ENCODE data around the gene CARMIL1.

CARMIL1 gene

GRCh38 chr6:25463441-25463840 lies 184.3 kb downstream of the CARMIL1 start:
- Histone ChIP-seq H3K27ac (ENCODE audit: low read length) (no peak overlapping the region), H3K9me3 (ENCODE audit: control insufficient read depth in 1 of 2, low read length in 2 of 2) (no peaks in the 10 kb centered on the region), H3K36me3 (ENCODE audit: control insufficient read depth in 1 of 2, insufficient read depth in 2 of 2, low read length in 2 of 2) (no peaks in the 10 kb centered on the region), H3K27me3 (ENCODE audit: low read depth, low read length) (no peaks in the 10 kb centered on the region), H3K4me3 (ENCODE audit: low read depth in 1 of 2, low read length in 2 of 2) (no peak overlapping the region), H3K4me1 (ENCODE audit: control insufficient read depth in 1 of 2, insufficient read depth in 2 of 2, low read length in 2 of 2) (no peaks in the 10 kb centered on the region)

GRCh38 chr6:25464225-25464624 lies 185.1 kb downstream of the CARMIL1 start:
- H3K27ac ChIP-seq (ENCODE audit: low read length), result no peak overlapping the region
- no peaks in the 10 kb centered on the region for H3K36me3 ChIP-seq (ENCODE audit: control insufficient read depth in 1 of 2, insufficient read depth in 2 of 2, low read length in 2 of 2)
- no peaks in the 10 kb centered on the region for H3K9me3 ChIP-seq (ENCODE audit: control insufficient read depth in 1 of 2, low read length in 2 of 2)
- no peak overlapping the region for H3K4me3 ChIP-seq (ENCODE audit: low read depth in 1 of 2, low read length in 2 of 2)
- H3K4me1 ChIP-seq (ENCODE audit: control insufficient read depth in 1 of 2, insufficient read depth in 2 of 2, low read length in 2 of 2), result no peaks in the 10 kb centered on the region
- no peaks in the 10 kb centered on the region for H3K27me3 ChIP-seq (ENCODE audit: low read depth, low read length)

- H3K4me1 ChIP-seq (ENCODE audit: control insufficient read depth in 1 of 2, insufficient read depth in 2 of 2, low read length in 2 of 2), result no peaks in the 10 kb centered on the region
- H3K27ac ChIP-seq (ENCODE audit: low read length), result no peak overlapping the region
- H3K27me3 ChIP-seq (ENCODE audit: low read depth, low read length), result no peaks in the 10 kb centered on the region
Observed at GRCh38 chr6:25465941-25466340, 186.8 kb downstream of the CARMIL1 start.

GRCh38 chr6:25468881-25469280 lies 189.7 kb downstream of the CARMIL1 start:
- Histone ChIP-seq H3K4me3 (ENCODE audit: low read depth in 1 of 2, low read length in 2 of 2) (no peak overlapping the region), H3K27me3 (ENCODE audit: low read depth, low read length) (no peaks in the 10 kb centered on the region), H3K9me3 (ENCODE audit: control insufficient read depth in 1 of 2, low read length in 2 of 2) (no peaks in the 10 kb centered on the region), H3K4me1 (ENCODE audit: control insufficient read depth in 1 of 2, insufficient read depth in 2 of 2, low read length in 2 of 2) (no peaks in the 10 kb centered on the region), H3K27ac (ENCODE audit: low read length) (no peak overlapping the region), H3K36me3 (ENCODE audit: control insufficient read depth in 1 of 2, insufficient read depth in 2 of 2, low read length in 2 of 2) (no peaks in the 10 kb centered on the region)

More at GRCh38 chr6:25465941-25466340, 186.8 kb downstream of the CARMIL1 start:
- Histone ChIP-seq H3K9me3 (ENCODE audit: control insufficient read depth in 1 of 2, low read length in 2 of 2) (no peaks in the 10 kb centered on the region), H3K36me3 (ENCODE audit: control insufficient read depth in 1 of 2, insufficient read depth in 2 of 2, low read length in 2 of 2) (no peaks in the 10 kb centered on the region), H3K4me3 (ENCODE audit: low read depth in 1 of 2, low read length in 2 of 2) (no peak overlapping the region)

GRCh38 chr6:25469797-25470388 lies 190.7 kb downstream of the CARMIL1 start:
- no peak overlapping the region for H3K27ac ChIP-seq (ENCODE audit: low read length)
- no peak overlapping the region for H3K4me3 ChIP-seq (ENCODE audit: low read depth in 1 of 2, low read length in 2 of 2)
- H3K9me3 ChIP-seq (ENCODE audit: control insufficient read depth in 1 of 2, low read length in 2 of 2), result no peaks in the 10 kb centered on the region
- H3K27me3 ChIP-seq (ENCODE audit: low read depth, low read length), result no peaks in the 10 kb centered on the region
- no peaks in the 10 kb centered on the region for H3K36me3 ChIP-seq (ENCODE audit: control insufficient read depth in 1 of 2, insufficient read depth in 2 of 2, low read length in 2 of 2)
- H3K4me1 ChIP-seq (ENCODE audit: control insufficient read depth in 1 of 2, insufficient read depth in 2 of 2, low read length in 2 of 2), result no peaks in the 10 kb centered on the region

- no peaks in the 10 kb centered on the region for H3K36me3 ChIP-seq (ENCODE audit: control insufficient read depth in 1 of 2, insufficient read depth in 2 of 2, low read length in 2 of 2)
Observed at GRCh38 chr6:25472306-25472705, 193.1 kb downstream of the CARMIL1 start.

GRCh38 chr6:25472906-25473305 lies 193.7 kb downstream of the CARMIL1 start:
- H3K36me3 ChIP-seq (ENCODE audit: control insufficient read depth in 1 of 2, insufficient read depth in 2 of 2, low read length in 2 of 2), result no peaks in the 10 kb centered on the region
- no peaks in the 10 kb centered on the region for H3K9me3 ChIP-seq (ENCODE audit: control insufficient read depth in 1 of 2, low read length in 2 of 2)
- no peak overlapping the region for H3K4me3 ChIP-seq (ENCODE audit: low read depth in 1 of 2, low read length in 2 of 2)
- H3K27me3 ChIP-seq (ENCODE audit: low read depth, low read length), result no peaks in the 10 kb centered on the region
- H3K27ac ChIP-seq (ENCODE audit: low read length), result no peak overlapping the region
- H3K4me1 ChIP-seq (ENCODE audit: control insufficient read depth in 1 of 2, insufficient read depth in 2 of 2, low read length in 2 of 2), result no peaks in the 10 kb centered on the region

More at GRCh38 chr6:25472306-25472705, 193.1 kb downstream of the CARMIL1 start:
- Histone ChIP-seq H3K4me1 (ENCODE audit: control insufficient read depth in 1 of 2, insufficient read depth in 2 of 2, low read length in 2 of 2) (no peaks in the 10 kb centered on the region), H3K4me3 (ENCODE audit: low read depth in 1 of 2, low read length in 2 of 2) (no peak overlapping the region), H3K9me3 (ENCODE audit: control insufficient read depth in 1 of 2, low read length in 2 of 2) (no peaks in the 10 kb centered on the region), H3K27me3 (ENCODE audit: low read depth, low read length) (no peaks in the 10 kb centered on the region), H3K27ac (ENCODE audit: low read length) (no peak overlapping the region)

- Histone ChIP-seq H3K4me1 (ENCODE audit: control insufficient read depth in 1 of 2, insufficient read depth in 2 of 2, low read length in 2 of 2) (no peaks in the 10 kb centered on the region), H3K27ac (ENCODE audit: low read length) (no peak overlapping the region), H3K36me3 (ENCODE audit: control insufficient read depth in 1 of 2, insufficient read depth in 2 of 2, low read length in 2 of 2) (no peaks in the 10 kb centered on the region), H3K27me3 (ENCODE audit: low read depth, low read length) (no peaks in the 10 kb centered on the region), H3K4me3 (ENCODE audit: low read depth in 1 of 2, low read length in 2 of 2) (no peak overlapping the region), H3K9me3 (ENCODE audit: control insufficient read depth in 1 of 2, low read length in 2 of 2) (no peaks in the 10 kb centered on the region)
Observed at GRCh38 chr6:25473447-25473846, 194.3 kb downstream of the CARMIL1 start.

- Histone ChIP-seq H3K9me3 (ENCODE audit: control insufficient read depth in 1 of 2, low read length in 2 of 2) (no peaks in the 10 kb centered on the region), H3K36me3 (ENCODE audit: control insufficient read depth in 1 of 2, insufficient read depth in 2 of 2, low read length in 2 of 2) (no peaks in the 10 kb centered on the region), H3K27ac (ENCODE audit: low read length) (no peak overlapping the region), H3K4me1 (ENCODE audit: control insufficient read depth in 1 of 2, insufficient read depth in 2 of 2, low read length in 2 of 2) (no peaks in the 10 kb centered on the region), H3K4me3 (ENCODE audit: low read depth in 1 of 2, low read length in 2 of 2) (no peak overlapping the region), H3K27me3 (ENCODE audit: low read depth, low read length) (no peaks in the 10 kb centered on the region)
Observed at GRCh38 chr6:25476126-25476525, 197.0 kb downstream of the CARMIL1 start.

- no peak overlapping the region for H3K27ac ChIP-seq (ENCODE audit: low read length)
- H3K4me3 ChIP-seq (ENCODE audit: low read depth in 1 of 2, low read length in 2 of 2), result no peak overlapping the region
- no peaks in the 10 kb centered on the region for H3K27me3 ChIP-seq (ENCODE audit: low read depth, low read length)
- no peaks in the 10 kb centered on the region for H3K9me3 ChIP-seq (ENCODE audit: control insufficient read depth in 1 of 2, low read length in 2 of 2)
- no peaks in the 10 kb centered on the region for H3K36me3 ChIP-seq (ENCODE audit: control insufficient read depth in 1 of 2, insufficient read depth in 2 of 2, low read length in 2 of 2)
- no peaks in the 10 kb centered on the region for H3K4me1 ChIP-seq (ENCODE audit: control insufficient read depth in 1 of 2, insufficient read depth in 2 of 2, low read length in 2 of 2)
Observed at GRCh38 chr6:25477006-25477590, 197.9 kb downstream of the CARMIL1 start.

GRCh38 chr6:25478973-25479372 lies 199.8 kb downstream of the CARMIL1 start:
- H3K9me3 ChIP-seq (ENCODE audit: control insufficient read depth in 1 of 2, low read length in 2 of 2), result no peaks in the 10 kb centered on the region
- H3K27me3 ChIP-seq (ENCODE audit: low read depth, low read length), result no peaks in the 10 kb centered on the region
- no peaks in the 10 kb centered on the region for H3K4me1 ChIP-seq (ENCODE audit: control insufficient read depth in 1 of 2, insufficient read depth in 2 of 2, low read length in 2 of 2)
- no peak overlapping the region for H3K4me3 ChIP-seq (ENCODE audit: low read depth in 1 of 2, low read length in 2 of 2)
- no peaks in the 10 kb centered on the region for H3K36me3 ChIP-seq (ENCODE audit: control insufficient read depth in 1 of 2, insufficient read depth in 2 of 2, low read length in 2 of 2)
- H3K27ac ChIP-seq (ENCODE audit: low read length), result no peak overlapping the region

GRCh38 chr6:25481267-25481666 lies 202.1 kb downstream of the CARMIL1 start:
- Histone ChIP-seq H3K27ac (ENCODE audit: low read length) (no peak overlapping the region), H3K4me1 (ENCODE audit: control insufficient read depth in 1 of 2, insufficient read depth in 2 of 2, low read length in 2 of 2) (no peaks in the 10 kb centered on the region), H3K4me3 (ENCODE audit: low read depth in 1 of 2, low read length in 2 of 2) (no peak overlapping the region), H3K27me3 (ENCODE audit: low read depth, low read length) (no peaks in the 10 kb centered on the region), H3K36me3 (ENCODE audit: control insufficient read depth in 1 of 2, insufficient read depth in 2 of 2, low read length in 2 of 2) (no peaks in the 10 kb centered on the region), H3K9me3 (ENCODE audit: control insufficient read depth in 1 of 2, low read length in 2 of 2) (no peaks in the 10 kb centered on the region)
